Measurements from ENCODE around the gene SIRPD.
"Not testable (repeated sequence)": the region's sequence is repeated elsewhere in the genome, so short reads cannot be mapped to it uniquely, and the experiment has no call there.

SIRPD gene

DNA sequence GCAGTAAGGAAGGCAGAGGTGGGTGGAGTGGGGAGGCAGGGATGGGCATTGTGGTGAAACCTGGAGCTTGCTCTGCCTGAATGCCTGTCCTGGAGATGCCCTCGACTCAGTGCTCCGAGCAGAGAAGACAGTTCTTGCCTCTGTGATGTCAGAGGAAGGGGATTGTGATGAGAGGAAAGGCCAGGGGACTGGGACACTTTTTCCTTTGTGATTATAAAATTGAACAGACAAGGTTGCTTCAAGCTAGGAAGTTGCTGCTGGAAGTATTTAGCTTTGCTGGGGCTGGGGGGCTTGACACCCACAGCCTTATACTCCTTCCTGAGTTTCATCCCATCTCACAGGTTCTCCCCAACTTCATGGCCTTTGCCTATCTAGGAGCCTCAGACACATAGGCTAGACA is at the start of gene SIRPD:
TSS of gene SIRPD (minus strand) at position 101 of the 400 bp plus-strand sequence. CDS start at position 49, 52 bp downstream.
- DNase-seq: no peak

GRCh38 chr20:1600736-1601135 is 43.2 kb upstream of the SIRPD start:
- no peak for DNase-seq

GRCh38 chr20:1595333-1595732 is 37.8 kb upstream of the SIRPD start:
- no peak for DNase-seq

- no peak for DNase-seq
These were observed 31.3 kb upstream of the SIRPD start for GRCh38 chr20:1588533-1589460.

- DNase-seq: no peak
These were observed 30.5 kb upstream of the SIRPD start for GRCh38 chr20:1587781-1588532.

- DNase-seq: no peak
These were observed 22.0 kb upstream of the SIRPD start for GRCh38 chr20:1579488-1579887.

DNA sequence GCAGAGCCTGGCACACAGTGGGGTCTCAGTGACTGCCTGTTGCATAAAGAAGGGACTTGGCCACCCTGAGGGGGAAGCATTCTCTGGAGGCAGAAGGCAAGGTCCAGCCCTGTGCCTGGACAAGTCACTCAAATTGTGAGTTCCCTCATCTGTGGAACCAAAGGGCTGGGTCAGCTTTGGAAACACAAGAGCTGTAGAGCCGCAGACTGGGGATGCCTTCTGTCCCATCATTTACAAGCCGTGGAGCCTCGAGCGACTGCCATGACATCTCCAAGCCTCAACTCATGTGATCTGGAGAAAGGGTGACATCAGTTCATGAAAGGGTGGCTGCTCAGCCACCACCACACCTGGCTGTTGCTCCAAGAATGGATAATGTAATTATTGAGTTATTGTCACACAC is 20.4 kb upstream of the SIRPD start:
- no peak for DNase-seq

DNA sequence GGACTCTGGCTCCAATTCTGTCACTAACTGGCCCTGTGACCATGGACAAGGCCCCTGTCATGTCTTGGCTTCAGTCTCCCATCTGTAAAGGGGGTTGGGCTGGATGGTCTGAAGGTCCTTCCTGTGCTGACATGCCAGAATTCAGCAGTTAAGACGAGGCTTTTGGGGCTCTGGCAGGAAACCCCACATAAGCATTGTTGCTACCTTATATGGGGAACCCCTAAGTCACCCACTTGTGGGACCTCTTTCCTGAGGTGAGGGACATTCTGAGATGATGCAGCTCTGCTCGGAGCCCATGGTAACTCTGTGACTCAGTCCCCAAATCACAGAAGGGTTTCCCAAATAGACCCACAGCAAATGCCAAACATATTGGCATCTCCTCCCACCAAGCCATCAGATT is 19.8 kb upstream of the SIRPD start:
- DNase-seq: not testable (repeated sequence)

- DNase-seq: no peak
These were observed 19.1 kb upstream of the SIRPD start for GRCh38 chr20:1576641-1577040.

DNA sequence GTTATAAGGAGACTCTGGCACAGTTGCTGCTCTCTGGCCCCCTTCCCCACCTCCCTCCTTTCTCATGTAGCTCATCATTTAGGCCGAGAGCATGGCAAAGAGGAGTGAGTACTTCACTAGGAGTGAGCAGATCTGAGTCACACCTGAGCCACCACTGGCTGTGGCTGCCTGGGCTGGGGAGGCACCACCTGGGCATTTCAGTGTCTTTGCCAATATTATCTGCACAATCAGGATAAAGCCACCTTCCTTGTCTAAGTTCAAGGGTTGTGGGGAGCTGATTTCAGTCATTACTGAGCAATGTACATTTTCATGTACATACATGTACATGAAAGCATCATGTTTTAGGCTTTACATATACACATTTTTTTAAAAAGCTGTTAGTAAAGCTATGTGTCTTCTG is 18.5 kb upstream of the SIRPD start:
- not testable (repeated sequence) for DNase-seq

- DNase-seq: not testable (repeated sequence)
These were observed 14.1 kb upstream of the SIRPD start for GRCh38 chr20:1571583-1571982.

- no peak for DNase-seq
These were observed 11.9 kb upstream of the SIRPD start for GRCh38 chr20:1569415-1569881.

- no peak for DNase-seq
These were observed 10.6 kb upstream of the SIRPD start for GRCh38 chr20:1568163-1568490.

- DNase-seq: no peak
These were observed 10.1 kb upstream of the SIRPD start for GRCh38 chr20:1567392-1568162.

DNA sequence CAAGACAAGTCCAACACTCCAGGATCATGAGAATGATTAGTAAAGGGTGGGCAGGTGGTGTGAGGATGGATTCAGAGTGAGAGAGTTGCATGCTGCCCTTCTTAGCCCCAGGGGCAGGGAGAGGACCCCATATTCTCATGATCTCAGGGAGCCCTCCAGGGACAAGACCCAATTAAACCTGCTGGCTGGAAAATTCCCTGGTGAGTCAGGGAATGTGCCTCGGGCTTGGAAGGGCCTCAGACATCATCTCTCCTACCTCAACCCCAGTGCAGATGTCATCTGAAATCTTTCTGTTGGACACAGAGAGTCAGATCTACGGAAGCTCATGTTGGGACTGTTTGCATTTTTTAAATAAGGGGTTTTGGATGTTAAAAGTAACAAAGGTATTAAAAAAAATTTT is 9.2 kb upstream of the SIRPD start:
- no peak for DNase-seq

GRCh38 chr20:1565461-1565860 is 8.0 kb upstream of the SIRPD start:
- DNase-seq: no peak

DNA sequence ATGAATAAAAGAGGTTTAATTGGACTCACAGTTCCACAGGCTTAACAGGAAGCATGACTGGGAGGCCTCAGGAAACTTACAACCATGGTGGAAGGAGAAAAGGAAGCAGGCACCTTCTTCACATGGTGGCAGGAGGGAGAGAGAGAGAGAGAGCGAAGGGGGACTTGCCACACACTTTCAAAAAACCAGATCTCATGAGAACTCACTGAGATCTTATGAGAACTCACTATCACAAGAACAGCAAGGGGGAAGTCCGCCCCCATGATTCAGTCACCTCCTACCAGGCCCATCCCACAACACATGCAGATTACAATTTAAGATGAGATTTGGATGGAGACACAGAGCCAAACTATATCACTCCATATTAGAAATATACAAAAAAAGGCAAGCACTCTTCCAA is 6.1 kb upstream of the SIRPD start:
- no peak for DNase-seq

- DNase-seq: no peak
These were observed 5.1 kb upstream of the SIRPD start for GRCh38 chr20:1562622-1563021.

DNA sequence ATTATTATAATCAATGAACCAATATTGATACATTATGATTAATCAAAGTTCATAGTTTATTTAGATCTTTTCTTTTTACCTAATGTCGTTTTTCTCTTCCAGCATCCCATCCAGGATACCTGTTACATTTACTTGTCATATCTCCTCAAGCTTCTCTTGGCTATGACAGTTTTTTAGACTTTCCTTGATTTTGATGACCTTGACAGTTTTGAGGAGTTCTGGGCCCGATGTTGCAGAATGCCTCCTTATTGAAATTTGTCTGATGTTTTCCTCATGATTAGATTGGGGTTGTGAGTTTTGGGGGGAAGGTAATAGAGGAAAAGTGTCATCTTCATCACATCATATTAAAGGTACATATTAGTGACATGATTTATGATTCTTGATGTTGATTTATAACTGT is 3.8 kb upstream of the SIRPD start:
- DNase-seq: no peak

DNA sequence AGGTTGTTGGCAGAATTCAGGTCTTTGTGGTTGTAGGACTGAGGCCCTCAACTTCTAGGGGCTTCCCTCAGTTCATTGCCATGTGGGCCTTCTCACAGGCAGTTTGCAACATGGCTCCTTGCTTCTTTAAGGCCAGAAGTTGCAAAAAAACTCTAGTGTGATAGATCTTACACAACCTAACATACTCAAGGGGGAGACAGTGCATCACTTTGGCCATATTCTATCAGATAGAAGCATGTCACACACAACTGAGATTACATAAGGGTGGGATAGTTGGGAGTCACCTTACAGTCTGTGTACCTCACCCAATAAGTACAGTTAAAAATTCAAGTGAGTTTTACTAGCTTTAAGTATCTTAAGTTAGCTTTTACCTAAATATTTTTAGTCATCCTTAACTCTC is 1.6 kb downstream of the SIRPD start:
- no peak for DNase-seq

- no peak for DNase-seq
These were observed 17.6 kb downstream of the SIRPD start for GRCh38 chr20:1539816-1540419.

DNA sequence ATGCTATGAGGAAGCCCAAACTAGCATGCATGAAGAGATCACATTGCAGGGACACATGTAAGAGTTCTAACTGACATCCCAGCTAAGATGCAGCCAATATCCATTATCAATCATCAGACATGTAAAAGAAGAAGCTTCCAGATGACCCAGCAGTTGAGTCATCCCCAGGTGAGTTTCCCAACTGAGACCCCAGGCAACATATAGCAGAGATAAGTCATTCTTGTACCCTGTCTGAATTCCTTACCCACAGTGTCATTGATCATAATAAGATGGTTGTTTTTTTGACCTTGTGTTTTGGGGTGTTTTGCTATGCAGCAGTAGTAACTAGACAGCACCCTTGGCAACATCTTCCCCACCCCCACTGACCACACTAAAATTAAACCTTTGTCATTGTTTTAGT is 18.9 kb downstream of the SIRPD start:
- no peak for DNase-seq

DNA sequence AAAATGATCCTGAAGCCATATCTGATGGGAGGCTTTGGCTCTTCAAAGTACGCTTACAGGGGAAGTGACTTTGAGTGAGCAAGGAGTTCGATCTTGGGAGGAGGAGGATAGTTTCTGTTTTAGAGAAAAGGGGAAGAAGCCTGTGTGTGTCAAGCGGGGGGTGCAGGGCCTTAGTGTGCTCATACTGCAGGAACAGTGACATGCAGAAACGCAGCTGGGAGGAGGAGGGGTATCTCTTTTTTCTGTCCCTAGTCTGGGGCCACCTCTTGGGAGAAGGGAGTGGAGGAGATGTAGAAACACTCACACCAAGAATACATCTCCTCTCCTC is 19.8 kb downstream of the SIRPD start:
- no peak for DNase-seq

Data from activated CD4-positive, alpha-beta T cell treated with anti-CD3 and anti-CD28 coated beads, Interleukin-2, amount 50 U/mL, for 1 hour (primary cell).